ENCODE measurements around the gene HES6.

- TF ChIP-seq, protein P1, sequence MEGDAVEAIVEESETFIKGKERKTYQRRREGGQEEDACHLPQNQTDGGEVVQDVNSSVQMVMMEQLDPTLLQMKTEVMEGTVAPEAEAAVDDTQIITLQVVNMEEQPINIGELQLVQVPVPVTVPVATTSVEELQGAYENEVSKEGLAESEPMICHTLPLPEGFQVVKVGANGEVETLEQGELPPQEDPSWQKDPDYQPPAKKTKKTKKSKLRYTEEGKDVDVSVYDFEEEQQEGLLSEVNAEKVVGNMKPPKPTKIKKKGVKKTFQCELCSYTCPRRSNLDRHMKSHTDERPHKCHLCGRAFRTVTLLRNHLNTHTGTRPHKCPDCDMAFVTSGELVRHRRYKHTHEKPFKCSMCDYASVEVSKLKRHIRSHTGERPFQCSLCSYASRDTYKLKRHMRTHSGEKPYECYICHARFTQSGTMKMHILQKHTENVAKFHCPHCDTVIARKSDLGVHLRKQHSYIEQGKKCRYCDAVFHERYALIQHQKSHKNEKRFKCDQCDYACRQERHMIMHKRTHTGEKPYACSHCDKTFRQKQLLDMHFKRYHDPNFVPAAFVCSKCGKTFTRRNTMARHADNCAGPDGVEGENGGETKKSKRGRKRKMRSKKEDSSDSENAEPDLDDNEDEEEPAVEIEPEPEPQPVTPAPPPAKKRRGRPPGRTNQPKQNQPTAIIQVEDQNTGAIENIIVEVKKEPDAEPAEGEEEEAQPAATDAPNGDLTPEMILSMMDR (conservative IDR thresholded peaks at IDR 0.05) = no peak
- TF ChIP-seq EZH2 (IDR thresholded peaks at IDR 0.05; ENCODE audit: low read depth) = no peak
These were observed 3.3 kb downstream of the HES6 start for GRCh38 chr2:238236571-238236970.
